Mesendoderm (in vitro differentiated cells): ENCODE measurements around the gene TSHZ2.

Source experiments
- DNase-seq: peaks from one replicate; pipeline ENCODE4 v3.0.0; 2013
- H2AK5ac ChIP-seq: 2 replicates; pipeline ENCODE4 v1.6.1; 2013; ENCODE audit warnings: low read length, inconsistent platforms
- H2BK120ac ChIP-seq: 2 replicates; pipeline ENCODE4 v1.6.1; 2013; ENCODE audit warnings: low read depth, mild to moderate bottlenecking, low read length, moderate library complexity, mixed read lengths
- H2BK15ac ChIP-seq: replicated peaks from 2 replicates; pipeline ENCODE4 v1.6.1; 2013; ENCODE audit warnings: low read depth, mild to moderate bottlenecking, moderate library complexity
- H2BK5ac ChIP-seq: 2 replicates; pipeline ENCODE4 v1.6.1; 2013; ENCODE audit warnings: low read length, inconsistent platforms
- H3K18ac ChIP-seq: 2 replicates; pipeline ENCODE4 v1.6.1; 2013; ENCODE audit warnings: mild to moderate bottlenecking, low read length, mixed read lengths
- H3K23ac ChIP-seq: one replicate; pipeline ENCODE4 v1.6.1; 2013; ENCODE audit warnings: low read length
- H3K27ac ChIP-seq: 2 replicates; pipeline ENCODE4 v1.5.1; 2013; ENCODE audit warnings: low read depth, mild to moderate bottlenecking, inconsistent platforms, low read length, moderate library complexity
- H3K27me3 ChIP-seq: 2 replicates; pipeline ENCODE4 v1.6.1; 2013; ENCODE audit warnings: low read length, control low read depth, mild to moderate bottlenecking, inconsistent platforms; ENCODE audit not compliant: insufficient read depth, poor library complexity
- H3K36me3 ChIP-seq: 2 replicates; pipeline ENCODE4 v1.6.1; 2013; ENCODE audit warnings: low read length, inconsistent platforms; ENCODE audit not compliant: control insufficient read depth, insufficient read depth
- H3K4ac ChIP-seq: one replicate; pipeline ENCODE4 v1.6.1; 2013; ENCODE audit warnings: low read depth, mild to moderate bottlenecking, low read length, moderate library complexity
- H3K4me1 ChIP-seq: 2 replicates; pipeline ENCODE4 v1.6.1; 2013; ENCODE audit warnings: low read depth, low read length, inconsistent platforms; ENCODE audit not compliant: control insufficient read depth
- H3K4me2 ChIP-seq: 2 replicates; pipeline ENCODE4 v1.6.1; 2013; ENCODE audit warnings: low read length
- H3K4me3 ChIP-seq: 2 replicates; pipeline ENCODE4 v1.5.1; 2013; ENCODE audit warnings: mild to moderate bottlenecking, low read length
- H3K56ac ChIP-seq: one replicate; pipeline ENCODE4 v1.6.1; 2013; ENCODE audit warnings: low read length
- H3K79me1 ChIP-seq: 2 replicates; pipeline ENCODE4 v1.6.1; 2013; ENCODE audit warnings: low read length, inconsistent platforms
- H3K79me2 ChIP-seq: 2 replicates; pipeline ENCODE4 v1.6.1; 2013; ENCODE audit warnings: mild to moderate bottlenecking, low read length; ENCODE audit not compliant: control insufficient read depth, insufficient read depth
- H3K9ac ChIP-seq: 2 replicates; pipeline ENCODE4 v1.6.1; 2013; ENCODE audit warnings: low read length, inconsistent platforms
- H4K5ac ChIP-seq: one replicate; pipeline ENCODE4 v1.6.1; 2013; ENCODE audit warnings: low read length
- H4K8ac ChIP-seq: one replicate; pipeline ENCODE4 v1.6.1; 2013; ENCODE audit warnings: low read depth, mild to moderate bottlenecking, control low read depth, low read length, moderate library complexity
- WGBS: extraction: QIAGEN DNeasy Blood & Tissue Kit; methylation state at CpG from one replicate; pipeline ENCODE4 v1.1.7; 2013; ENCODE audit warnings: low lambda C conversion rate, missing lambda C conversion rate; ENCODE audit not compliant: insufficient coverage; ENCODE audit errors: extremely low coverage; 5-methylcytosine and 5-hydroxymethylcytosine counted together

Gene TSHZ2

GRCh38 chr20:53260591-53260990, 288.4 kb downstream of the TSHZ2 start:
- H3K18ac ChIP-seq = no peak overlapping the region
- H2AK5ac ChIP-seq = no peak overlapping the region
- H3K79me1 ChIP-seq = no peaks in the 10 kb centered on the region
- no peaks in the 10 kb centered on the region for H3K27me3 ChIP-seq
- WGBS = no CpG with 5 or more reads among the region's 2 CpGs
- no peaks in the 10 kb centered on the region for H3K36me3 ChIP-seq
- H3K9ac ChIP-seq = no peak overlapping the region
- H3K4me2 ChIP-seq = no peak overlapping the region
- DNase-seq = no peak
- no peak overlapping the region for H3K23ac ChIP-seq
- no peak overlapping the region for H3K4me3 ChIP-seq
- H2BK120ac ChIP-seq = no peak overlapping the region
- H3K27ac ChIP-seq = no peak overlapping the region
- no peaks in the 10 kb centered on the region for H3K4me1 ChIP-seq
- H3K56ac ChIP-seq = no peak overlapping the region
- no peak overlapping the region for H4K8ac ChIP-seq
- no peaks in the 10 kb centered on the region for H3K79me2 ChIP-seq
- no peak overlapping the region for H3K4ac ChIP-seq
- H2BK15ac ChIP-seq = no peak overlapping the region
- no peak overlapping the region for H2BK5ac ChIP-seq
- H4K5ac ChIP-seq = no peak overlapping the region

- Histone ChIP-seq H3K27ac (no peak overlapping the region), H2BK120ac (no peak overlapping the region), H3K4me1 (no peaks in the 10 kb centered on the region), H3K23ac (no peak overlapping the region), H3K27me3 (no peaks in the 10 kb centered on the region), H3K56ac (no peak overlapping the region), H3K18ac (no peak overlapping the region), H3K79me1 (no peaks in the 10 kb centered on the region), H3K4me2 (no peak overlapping the region), H4K5ac (no peak overlapping the region), H3K36me3 (no peaks in the 10 kb centered on the region), H3K79me2 (no peaks in the 10 kb centered on the region), H2BK15ac (no peak overlapping the region), H3K4me3 (no peak overlapping the region), H2AK5ac (no peak overlapping the region), H3K4ac (no peak overlapping the region), H4K8ac (no peak overlapping the region), H2BK5ac (no peak overlapping the region), H3K9ac (no peak overlapping the region)
- WGBS = no CpG with 5 or more reads among the region's 7 CpGs
- no peak for DNase-seq
These were observed 290.2 kb downstream of the TSHZ2 start for GRCh38 chr20:53262365-53262764.

GRCh38 chr20:53263554-53264438, 291.6 kb downstream of the TSHZ2 start:
- H3K4me3 ChIP-seq = no peak overlapping the region
- no peak overlapping the region for H4K5ac ChIP-seq
- no peak overlapping the region for H2BK120ac ChIP-seq
- no peaks in the 10 kb centered on the region for H3K27me3 ChIP-seq
- no peaks in the 10 kb centered on the region for H3K79me2 ChIP-seq
- no peaks in the 10 kb centered on the region for H3K36me3 ChIP-seq
- H3K79me1 ChIP-seq = no peaks in the 10 kb centered on the region
- no peak overlapping the region for H3K4ac ChIP-seq
- WGBS = no CpG with 5 or more reads among the region's 8 CpGs
- no peaks in the 10 kb centered on the region for H3K4me1 ChIP-seq
- no peak overlapping the region for H2BK15ac ChIP-seq
- H3K27ac ChIP-seq = no peak overlapping the region
- no peak overlapping the region for H4K8ac ChIP-seq
- H2BK5ac ChIP-seq = no peak overlapping the region
- H2AK5ac ChIP-seq = no peak overlapping the region
- H3K9ac ChIP-seq = no peak overlapping the region
- DNase-seq = no peak
- no peak overlapping the region for H3K18ac ChIP-seq
- H3K56ac ChIP-seq = no peak overlapping the region
- H3K4me2 ChIP-seq = no peak overlapping the region
- H3K23ac ChIP-seq = no peak overlapping the region

- no peak for DNase-seq
- no peak overlapping the region for H3K4me2 ChIP-seq
- H2BK120ac ChIP-seq = no peak overlapping the region
- H3K27me3 ChIP-seq = no peaks in the 10 kb centered on the region
- no peak overlapping the region for H3K56ac ChIP-seq
- H2BK15ac ChIP-seq = no peak overlapping the region
- H4K8ac ChIP-seq = no peak overlapping the region
- no peak overlapping the region for H3K23ac ChIP-seq
- no peak overlapping the region for H3K27ac ChIP-seq
- no peaks in the 10 kb centered on the region for H3K4me1 ChIP-seq
- H3K9ac ChIP-seq = no peak overlapping the region
- WGBS = no CpG with 5 or more reads among the region's 3 CpGs
- H2BK5ac ChIP-seq = no peak overlapping the region
- no peak overlapping the region for H2AK5ac ChIP-seq
- no peak overlapping the region for H3K18ac ChIP-seq
- no peaks in the 10 kb centered on the region for H3K36me3 ChIP-seq
- no peak overlapping the region for H4K5ac ChIP-seq
- no peak overlapping the region for H3K4ac ChIP-seq
- no peaks in the 10 kb centered on the region for H3K79me1 ChIP-seq
- no peaks in the 10 kb centered on the region for H3K79me2 ChIP-seq
- H3K4me3 ChIP-seq = no peak overlapping the region
These were observed 292.4 kb downstream of the TSHZ2 start for GRCh38 chr20:53264604-53265003.

GRCh38 chr20:53265304-53265875, 293.2 kb downstream of the TSHZ2 start:
- Histone ChIP-seq H3K4me3 (no peak overlapping the region), H3K79me2 (no peaks in the 10 kb centered on the region), H4K5ac (no peak overlapping the region), H4K8ac (no peak overlapping the region), H3K4me1 (no peaks in the 10 kb centered on the region), H2BK15ac (no peak overlapping the region), H3K27ac (no peak overlapping the region), H3K9ac (no peak overlapping the region), H3K4me2 (no peak overlapping the region), H3K56ac (no peak overlapping the region), H2BK120ac (no peak overlapping the region), H2BK5ac (no peak overlapping the region), H3K36me3 (no peaks in the 10 kb centered on the region), H3K23ac (no peak overlapping the region), H2AK5ac (no peak overlapping the region), H3K27me3 (no peaks in the 10 kb centered on the region), H3K4ac (no peak overlapping the region), H3K79me1 (no peaks in the 10 kb centered on the region), H3K18ac (no peak overlapping the region)
- DNase-seq = no peak
- WGBS = no CpG with 5 or more reads among the region's 8 CpGs
